ENCODE data around the gene ZNF385C.

GRCh38 chr17:42045719-42046118 lies 52.6 kb downstream of the ZNF385C start:
- TF ChIP-seq POLR2A (IDR thresholded peaks at IDR 0.05) (no peak), CTCF (IDR thresholded peaks at IDR 0.05) (no peak)
